Caco-2 (cell line): ENCODE measurements around the gene NKD1. TPM values are rescaled to one million over a fixed set of nuclear protein-coding genes. Genes with fewer than 3 reads are reported as not detected.

Experiments
- BruUV-seq: library from RNA; stranded (reverse); fragments of 400-500 nt; replicated peaks from 2 replicates; lab custom pipeline; 2021; lab: Mats Ljungman, UMichigan
- CTCF ChIA-PET: fragments of 300-600 bp; sonication (Branson Sonifier 250); formaldehyde crosslinking; loops from one replicate; lab custom pipeline; 2022; ENCODE audit warnings: antibody characterized with exemption; lab: Charles Lee
- POLR2A ChIA-PET: fragments of 300-600 bp; sonication (Branson Sonifier 250); formaldehyde crosslinking; loops from one replicate; lab custom pipeline; 2022; ENCODE audit warnings: antibody characterized with exemption; lab: Charles Lee
- DNase-seq, 2 experiments: peaks; one replicate each; pipeline versions ENCODE4 v3.0.0 to v3.0.0-alpha.2; 2020 to 2022
- H3K27me3 ChIP-seq: replicated peaks from 2 replicates; pipeline ENCODE4 v1.6.0; 2011; ENCODE audit warnings: low read length; ENCODE audit not compliant: control insufficient read depth, insufficient read depth
- H3K36me3 ChIP-seq: 2 replicates; pipeline ENCODE4 v1.5.1; 2011; ENCODE audit warnings: low read length; ENCODE audit not compliant: control insufficient read depth, insufficient read depth
- H3K4me1 ChIP-seq: fragments of 250-450 bp; sonication (Bioruptor Pico); 2 replicates; pipeline ENCODE4 v1.5.1; 2020; ENCODE audit warnings: mild to moderate bottlenecking
- H3K4me3 ChIP-seq: 2 replicates; pipeline ENCODE4 v1.5.1; 2011; ENCODE audit warnings: low read depth, mild to moderate bottlenecking, control low read depth, low read length
- H3K9me3 ChIP-seq: fragments of 250-450 bp; sonication (Bioruptor Pico); 2 replicates; pipeline ENCODE4 v1.5.1; 2020; ENCODE audit warnings: mild to moderate bottlenecking, moderate library complexity
- H3K27ac Mint-ChIP-seq: one replicate; pipeline ENCODE4 v1.8.0; 2022; ENCODE audit warnings: mixed read lengths; ENCODE audit not compliant: unreplicated experiment
- H3K27me3 Mint-ChIP-seq: one replicate; pipeline ENCODE4 v1.8.0; 2022; ENCODE audit warnings: mixed read lengths; ENCODE audit not compliant: insufficient read depth, unreplicated experiment
- H3K36me3 Mint-ChIP-seq: one replicate; pipeline ENCODE4 v1.8.0; 2022; ENCODE audit warnings: mild to moderate bottlenecking, mixed read lengths; ENCODE audit not compliant: insufficient read depth, unreplicated experiment
- H3K4me1 Mint-ChIP-seq: one replicate; pipeline ENCODE4 v1.8.0; 2022; ENCODE audit warnings: low read depth, mixed read lengths; ENCODE audit not compliant: unreplicated experiment
- H3K4me3 Mint-ChIP-seq: one replicate; pipeline ENCODE4 v1.8.0; 2022; ENCODE audit warnings: mild to moderate bottlenecking, moderate library complexity, mixed read lengths; ENCODE audit not compliant: unreplicated experiment
- H3K9me3 Mint-ChIP-seq: one replicate; pipeline ENCODE4 v1.8.0; 2022; ENCODE audit warnings: mixed read lengths; ENCODE audit not compliant: unreplicated experiment
- CTCF ChIP-seq, 2 experiments: fragments of 200-600 bp in 1 of 2; IDR thresholded peaks; 1 replicate in 1 of 2; 2 replicates in 1 of 2; pipeline versions ENCODE4 v1.5.1 to v1.8.0; 2011 to 2022; ENCODE audit warnings: antibody characterized with exemption in 1 of 2, control low read depth in 1 of 2, inconsistent platforms in 1 of 2, low read depth in 1 of 2, low read length in 1 of 2, mild to moderate bottlenecking in 1 of 2, moderate library complexity in 1 of 2; ENCODE audit not compliant: insufficient read depth in 1 of 2, severe bottlenecking in 1 of 2, unreplicated experiment in 1 of 2
- intact Hi-C: fragments of 100-400 bp; cut with micrococcal nuclease; formaldehyde crosslinking; loops from one replicate; pipeline ENCODE4 v1.10.0; 2022; ENCODE audit not compliant: unreplicated experiment
- total RNA-seq: library from RNA; stranded (reverse); gene quantifications from 2 replicates; pipeline ENCODE4 v1.2.3, GENCODE V29; 2022

Gene NKD1
- total RNA-seq, 1 experiment from 2014 or later: 54.9 TPM

- no peaks in the 10 kb centered on the region for H3K27me3 ChIP-seq
- no peaks in the 10 kb centered on the region for H3K36me3 ChIP-seq
- no TSS peak for BruUV-seq
- Mint-ChIP-seq H3K27me3 (peaks cover 1% of the 10 kb centered on the region), H3K4me3 (no peak overlapping the region), H3K36me3 (no peaks in the 10 kb centered on the region), H3K27ac (no peak overlapping the region), H3K4me1 (peaks cover 15% of the 10 kb centered on the region), H3K9me3 (no peaks in the 10 kb centered on the region)
- TF ChIP-seq CTCF (IDR thresholded peaks at IDR 0.05; ENCODE audit: insufficient read depth in 1 of 2, low read depth in 1 of 2, low read length in 1 of 2, severe bottlenecking in 1 of 2, unreplicated experiment in 1 of 2): no peak
- no peak overlapping the region for H3K4me3 ChIP-seq
- intact Hi-C loops: no loop called here
- no peaks in the 10 kb centered on the region for H3K9me3 ChIP-seq
- ChIA-PET POLR2A (no interaction called here), CTCF (interaction anchor here (0.6 to 3.0 kb wide), 3 partner anchors 109 to 208 kb away, joined by 3 to 9 read pairs (median 3); no protein-coding TSS in a partner anchor)
- peaks cover 12% of the 10 kb centered on the region for H3K4me1 ChIP-seq
- no peak for DNase-seq
These were observed 149.2 kb downstream of the NKD1 start for GRCh38 chr16:50697421-50697715.

- H3K27me3 ChIP-seq: no peaks in the 10 kb centered on the region
- Mint-ChIP-seq H3K9me3 (no peaks in the 10 kb centered on the region), H3K27ac (no peak overlapping the region), H3K4me1 (peaks cover 9% of the 10 kb centered on the region), H3K4me3 (no peak overlapping the region), H3K36me3 (no peaks in the 10 kb centered on the region), H3K27me3 (no peaks in the 10 kb centered on the region)
- intact Hi-C loops: no loop called here
- H3K4me1 ChIP-seq: peaks cover 12% of the 10 kb centered on the region
- ChIA-PET POLR2A (no interaction called here), CTCF (interaction anchor here (1.1 kb wide), 1 partner anchor 108 kb away, joined by 3 read pairs; no protein-coding TSS in a partner anchor)
- H3K36me3 ChIP-seq: no peaks in the 10 kb centered on the region
- H3K4me3 ChIP-seq: no peak overlapping the region
- no peak for TF ChIP-seq CTCF (IDR thresholded peaks at IDR 0.05; ENCODE audit: insufficient read depth in 1 of 2, low read depth in 1 of 2, low read length in 1 of 2, severe bottlenecking in 1 of 2, unreplicated experiment in 1 of 2)
- no TSS peak for BruUV-seq
- H3K9me3 ChIP-seq: 0 out of 2 replicates have a peak, but pooled peaks cover 5% of the 10 kb centered on the region
- peak in 1 of 2 experiments; percentile 29 for DNase-seq
These were observed 149.9 kb downstream of the NKD1 start for GRCh38 chr16:50697881-50698767.

Other genes with a start within 250 kb of the NKD1 start
- gene BRD7, start 179.4 kb upstream of the NKD1 start, total RNA-seq: 147 and 170 TPM in 2 replicates
- not detected in 2 replicates for gene SNX20, start 132.9 kb downstream of the NKD1 start, total RNA-seq
- gene NOD2, start 145.2 kb downstream of the NKD1 start, total RNA-seq: 0.23 and 0.51 TPM in 2 replicates
- gene CYLD, start 193.7 kb downstream of the NKD1 start, total RNA-seq: 9.8 and 13.1 TPM in 2 replicates